BLaER1 treated with 17β-estradiol and CSF1 and Interleukin-3, amounts not matched to agents 10 nM and 100 nM (cell line): ENCODE data around the gene MYO5B.

Experiments used
- H3K27ac ChIP-seq, 11 experiments: shearing (Covaris generic); formaldehyde crosslinking; 2 replicates each; pipeline ENCODE4 v1.8.1; 2022
- H3K27me3 ChIP-seq, 11 experiments: shearing (Covaris generic); formaldehyde crosslinking; 2 replicates each; pipeline ENCODE4 v1.8.1; 2022
- H3K36me3 ChIP-seq, 11 experiments: shearing (Covaris generic); formaldehyde crosslinking; 2 replicates each; pipeline ENCODE4 v1.8.1; 2022
- H3K4me1 ChIP-seq, 10 experiments: shearing (Covaris generic); formaldehyde crosslinking; 2 replicates each; pipeline ENCODE4 v1.8.1; 2022
- H3K4me2 ChIP-seq, 11 experiments: shearing (Covaris generic); formaldehyde crosslinking; 2 replicates each; pipeline ENCODE4 v1.8.1; 2022
- H3K4me3 ChIP-seq, 10 experiments: shearing (Covaris generic); formaldehyde crosslinking; 2 replicates each; pipeline ENCODE4 v1.8.1; 2022
- H3K9ac ChIP-seq, 11 experiments: shearing (Covaris generic); formaldehyde crosslinking; 2 replicates each; pipeline ENCODE4 v1.8.1; 2022
- H3K9me3 ChIP-seq, 11 experiments: shearing (Covaris generic); formaldehyde crosslinking; replicated peaks in 1 of 11; 2 replicates each; pipeline ENCODE4 v1.8.1; 2022
- H4K20me1 ChIP-seq, 11 experiments: shearing (Covaris generic); formaldehyde crosslinking; 2 replicates each; pipeline ENCODE4 v1.8.1; 2022
- Cebpa-rat ChIP-seq, 11 experiments: shearing (Covaris generic); IDR thresholded peaks; 2 replicates each; pipeline ENCODE4 v1.8.1; 2022

MYO5B gene

GRCh38 chr18:50192995-50193795 lies 1.8 kb downstream of the MYO5B start:
- no peak overlapping the region for H3K4me2 ChIP-seq

DNA sequence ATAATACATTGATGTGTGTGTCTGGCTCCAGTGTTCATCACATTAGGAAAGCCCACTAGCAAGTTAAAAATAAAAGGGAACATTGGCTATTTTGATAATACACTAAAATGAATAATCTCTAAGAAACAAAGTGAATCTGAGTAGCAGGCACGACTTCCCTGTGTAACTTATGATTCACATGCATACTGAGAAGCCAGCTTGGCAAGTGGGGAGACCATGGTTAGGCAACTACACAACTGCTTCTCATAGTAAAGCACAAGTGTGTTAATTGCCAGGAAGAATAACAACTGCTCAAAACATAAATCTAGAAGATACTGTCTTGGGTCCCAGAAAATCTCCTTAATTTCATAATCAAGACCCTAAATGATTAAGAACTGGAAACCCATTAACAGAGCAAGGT lies 4.0 kb downstream of the MYO5B start:
- TF ChIP-seq Cebpa-rat (IDR thresholded peaks at IDR 0.05) = no peak
- H3K9ac ChIP-seq = no peak overlapping the region
- peaks cover 17 to 31% (median 25%) of the 10 kb centered on the region in 11 experiments; a peak in 21 of 22 replicates for H3K9me3 ChIP-seq
- H3K36me3 ChIP-seq = no peaks in the 10 kb centered on the region
- no peak overlapping the region for H3K4me3 ChIP-seq
- peaks cover 0 to 5% (median 0%) of the 10 kb centered on the region in 11 experiments; a peak in 1 of 22 replicates for H4K20me1 ChIP-seq
- peaks cover 44 to 53% (median 52%) of the 10 kb centered on the region in 11 experiments for H3K27me3 ChIP-seq
- no peak overlapping the region for H3K4me2 ChIP-seq
- peaks cover 0 to 9% (median 0%) of the 10 kb centered on the region in 10 experiments; a peak in 2 of 20 replicates for H3K4me1 ChIP-seq
- H3K27ac ChIP-seq = no peak overlapping the region

More at GRCh38 chr18:50192995-50193795, 1.8 kb downstream of the MYO5B start:
- TF ChIP-seq Cebpa-rat (IDR thresholded peaks at IDR 0.05) = no peak
- H3K4me1 ChIP-seq = peaks cover 0 to 9% (median 0%) of the 10 kb centered on the region in 10 experiments; a peak in 2 of 20 replicates
- H4K20me1 ChIP-seq = peaks cover 0 to 5% (median 0%) of the 10 kb centered on the region in 11 experiments; a peak in 1 of 22 replicates
- H3K27ac ChIP-seq = no peak overlapping the region
- H3K36me3 ChIP-seq = no peaks in the 10 kb centered on the region
- H3K27me3 ChIP-seq = peaks cover 53 to 74% (median 65%) of the 10 kb centered on the region in 11 experiments
- H3K9me3 ChIP-seq = peaks cover 17 to 38% (median 27%) of the 10 kb centered on the region in 11 experiments; a peak in 21 of 22 replicates
- no peak overlapping the region for H3K4me3 ChIP-seq
- H3K9ac ChIP-seq = no peak overlapping the region

- Histone ChIP-seq H3K9me3 (peaks cover 14 to 24% (median 18%) of the 10 kb centered on the region in 11 experiments; a peak in 21 of 22 replicates), H3K27me3 (peaks cover 37 to 46% (median 45%) of the 10 kb centered on the region in 11 experiments), H3K27ac (no peak overlapping the region), H3K4me2 (no peak overlapping the region), H3K4me1 (peaks cover 0 to 9% (median 0%) of the 10 kb centered on the region in 10 experiments; a peak in 2 of 20 replicates), H4K20me1 (peaks cover 0 to 5% (median 0%) of the 10 kb centered on the region in 11 experiments; a peak in 1 of 22 replicates), H3K36me3 (no peaks in the 10 kb centered on the region), H3K9ac (no peak overlapping the region), H3K4me3 (no peak overlapping the region)
- TF ChIP-seq Cebpa-rat (IDR thresholded peaks at IDR 0.05) = no peak
Measured at GRCh38 chr18:50190236-50190635, 4.7 kb downstream of the MYO5B start.

GRCh38 chr18:50189160-50189559 lies 5.8 kb downstream of the MYO5B start:
- H3K4me2 ChIP-seq = no peak overlapping the region
- H3K9me3 ChIP-seq = peaks cover 3 to 13% (median 7%) of the 10 kb centered on the region in 11 experiments; a peak in 21 of 22 replicates
- H3K4me1 ChIP-seq = peaks cover 0 to 3% (median 0%) of the 10 kb centered on the region in 10 experiments; a peak in 1 of 20 replicates
- no peak for TF ChIP-seq Cebpa-rat (IDR thresholded peaks at IDR 0.05)
- H3K4me3 ChIP-seq = no peak overlapping the region
- H3K9ac ChIP-seq = no peak overlapping the region
- H3K27ac ChIP-seq = no peak overlapping the region
- peaks cover 26 to 35% (median 34%) of the 10 kb centered on the region in 11 experiments for H3K27me3 ChIP-seq
- no peaks in the 10 kb centered on the region for H3K36me3 ChIP-seq
- peaks cover 0 to 5% (median 0%) of the 10 kb centered on the region in 11 experiments; a peak in 1 of 22 replicates for H4K20me1 ChIP-seq

DNA sequence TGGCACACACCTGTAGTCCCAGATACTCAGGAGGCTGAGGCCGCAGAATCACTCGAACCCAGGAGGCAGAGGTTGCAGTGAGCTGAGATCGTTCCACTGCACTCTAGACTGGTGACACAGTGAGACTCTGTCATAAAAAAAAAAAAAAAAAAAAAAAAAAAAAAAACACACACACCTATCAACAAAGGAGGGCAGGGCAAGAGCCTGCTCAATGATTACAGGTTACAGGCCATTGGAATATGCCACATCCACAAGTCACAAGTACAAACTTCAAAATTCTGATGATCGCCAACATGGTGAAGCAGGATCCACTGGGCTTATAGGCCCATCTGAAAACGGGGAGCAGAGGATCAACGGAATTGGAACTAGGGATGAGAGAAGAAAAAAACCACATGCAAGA lies 6.3 kb downstream of the MYO5B start:
- Histone ChIP-seq H4K20me1 (peaks cover 0 to 5% (median 0%) of the 10 kb centered on the region in 11 experiments; a peak in 1 of 22 replicates), H3K4me3 (no peak overlapping the region), H3K9me3 (peaks cover 0 to 8% (median 4%) of the 10 kb centered on the region in 11 experiments; a peak in 14 of 22 replicates), H3K9ac (no peak overlapping the region), H3K4me2 (no peak overlapping the region), H3K4me1 (no peaks in the 10 kb centered on the region), H3K27me3 (peaks cover 21 to 30% (median 29%) of the 10 kb centered on the region in 11 experiments), H3K36me3 (no peaks in the 10 kb centered on the region), H3K27ac (no peak overlapping the region)
- TF ChIP-seq Cebpa-rat (IDR thresholded peaks at IDR 0.05) = no peak

DNA sequence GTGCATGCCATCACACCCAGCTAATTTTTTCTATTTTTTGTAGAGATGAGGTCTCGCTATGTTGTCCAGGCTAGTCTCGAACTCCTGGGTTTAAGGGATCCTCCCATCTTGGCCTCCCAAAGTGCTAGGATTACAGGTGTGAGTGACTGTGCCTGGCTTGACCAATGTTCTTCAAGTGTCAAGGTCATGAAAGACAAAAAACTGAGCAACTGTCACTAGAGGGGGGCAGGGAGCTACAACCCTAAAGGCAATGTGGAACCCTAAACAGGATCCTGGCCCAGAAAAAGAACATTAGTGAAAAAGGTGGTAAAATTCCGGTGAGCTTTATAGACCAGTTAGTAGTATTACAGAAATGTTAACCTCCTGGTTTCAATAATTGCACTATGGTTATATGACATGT lies 7.3 kb downstream of the MYO5B start:
- Histone ChIP-seq H3K9ac (no peak overlapping the region), H3K4me2 (no peak overlapping the region), H3K27me3 (peaks cover 11 to 20% (median 19%) of the 10 kb centered on the region in 11 experiments), H4K20me1 (no peaks in the 10 kb centered on the region), H3K4me1 (no peaks in the 10 kb centered on the region), H3K36me3 (no peaks in the 10 kb centered on the region), H3K9me3 (no peaks in the 10 kb centered on the region), H3K4me3 (no peak overlapping the region), H3K27ac (no peak overlapping the region)
- no peak for TF ChIP-seq Cebpa-rat (IDR thresholded peaks at IDR 0.05)

- Histone ChIP-seq H3K4me3 (no peak overlapping the region), H3K27me3 (peaks cover 0 to 7% (median 6%) of the 10 kb centered on the region in 11 experiments; a peak in 14 of 22 replicates), H3K9ac (no peak overlapping the region), H3K9me3 (no peaks in the 10 kb centered on the region), H4K20me1 (no peaks in the 10 kb centered on the region), H3K4me1 (no peaks in the 10 kb centered on the region), H3K4me2 (no peak overlapping the region), H3K27ac (no peak overlapping the region), H3K36me3 (no peaks in the 10 kb centered on the region)
- TF ChIP-seq Cebpa-rat (IDR thresholded peaks at IDR 0.05) = no peak
Measured at GRCh38 chr18:50186385-50186784, 8.6 kb downstream of the MYO5B start.

GRCh38 chr18:50183556-50183955 lies 11.4 kb downstream of the MYO5B start:
- no peak overlapping the region for H3K27ac ChIP-seq

GRCh38 chr18:50182511-50182910 lies 12.4 kb downstream of the MYO5B start:
- H4K20me1 ChIP-seq = no peaks in the 10 kb centered on the region
- H3K4me2 ChIP-seq = no peak overlapping the region
- no peaks in the 10 kb centered on the region for H3K4me1 ChIP-seq
- no peak for TF ChIP-seq Cebpa-rat (IDR thresholded peaks at IDR 0.05)
- no peaks in the 10 kb centered on the region for H3K9me3 ChIP-seq
- no peak overlapping the region for H3K4me3 ChIP-seq
- no peak overlapping the region for H3K27ac ChIP-seq
- no peaks in the 10 kb centered on the region for H3K27me3 ChIP-seq
- H3K36me3 ChIP-seq = no peaks in the 10 kb centered on the region
- H3K9ac ChIP-seq = no peak overlapping the region

More at GRCh38 chr18:50183556-50183955, 11.4 kb downstream of the MYO5B start:
- no peaks in the 10 kb centered on the region for H3K9me3 ChIP-seq
- no peak for TF ChIP-seq Cebpa-rat (IDR thresholded peaks at IDR 0.05)
- no peak overlapping the region for H3K4me2 ChIP-seq
- H3K27me3 ChIP-seq = no peaks in the 10 kb centered on the region
- no peak overlapping the region for H3K9ac ChIP-seq
- no peaks in the 10 kb centered on the region for H4K20me1 ChIP-seq
- H3K36me3 ChIP-seq = no peaks in the 10 kb centered on the region
- H3K4me1 ChIP-seq = no peaks in the 10 kb centered on the region
- no peak overlapping the region for H3K4me3 ChIP-seq
